ENCODE results near the gene TRIO. TPM values are rescaled to one million over a fixed set of nuclear protein-coding genes. Genes with fewer than 3 reads are reported as not detected.

TRIO gene
- total RNA-seq, 1 donor from 2014 or later = 200 TPM

GRCh38 chr5:14445576-14446290 is 302.6 kb downstream of the TRIO start:
- DNase-seq (ENCODE audit: low spot score) = no peak
- H3K4me3 Mint-ChIP-seq (ENCODE audit: unreplicated experiment) = peak overlapping the region; percentile 24
- peaks cover 4% of the 10 kb centered on the region for H3K36me3 Mint-ChIP-seq (ENCODE audit: low read depth)
- peak overlapping the region; percentile 99 for H3K27ac Mint-ChIP-seq (ENCODE audit: unreplicated experiment)
- TF ChIP-seq CTCF (IDR thresholded peaks at IDR 0.05) = no peak
- H3K9me3 Mint-ChIP-seq (ENCODE audit: low read depth) = no peaks in the 10 kb centered on the region
- peaks cover 94% of the 10 kb centered on the region for H3K4me1 Mint-ChIP-seq (ENCODE audit: low read depth)
- no peaks in the 10 kb centered on the region for H3K27me3 Mint-ChIP-seq (ENCODE audit: low read depth)

- DNase-seq (ENCODE audit: low spot score) = no peak
- Mint-ChIP-seq H3K4me1 (ENCODE audit: low read depth) (peaks cover 98% of the 10 kb centered on the region), H3K4me3 (ENCODE audit: unreplicated experiment) (peak overlapping the region; percentile 3), H3K9me3 (ENCODE audit: low read depth) (no peaks in the 10 kb centered on the region), H3K36me3 (ENCODE audit: low read depth) (peaks cover 2% of the 10 kb centered on the region), H3K27me3 (ENCODE audit: low read depth) (no peaks in the 10 kb centered on the region), H3K27ac (ENCODE audit: unreplicated experiment) (peak overlapping the region; percentile 99)
- TF ChIP-seq CTCF (IDR thresholded peaks at IDR 0.05) = no peak
Measured at GRCh38 chr5:14447958-14448911, 305.1 kb downstream of the TRIO start.

- H3K9me3 Mint-ChIP-seq (ENCODE audit: low read depth) = no peaks in the 10 kb centered on the region
- peaks cover 98% of the 10 kb centered on the region for H3K4me1 Mint-ChIP-seq (ENCODE audit: low read depth)
- H3K4me3 Mint-ChIP-seq (ENCODE audit: unreplicated experiment) = no peak overlapping the region
- peak overlapping the region; percentile 99 for H3K27ac Mint-ChIP-seq (ENCODE audit: unreplicated experiment)
- DNase-seq (ENCODE audit: low spot score) = no peak
- no peaks in the 10 kb centered on the region for H3K27me3 Mint-ChIP-seq (ENCODE audit: low read depth)
- TF ChIP-seq CTCF (IDR thresholded peaks at IDR 0.05) = no peak
- peaks cover 6% of the 10 kb centered on the region for H3K36me3 Mint-ChIP-seq (ENCODE audit: low read depth)
Measured at GRCh38 chr5:14449052-14449661, 306.0 kb downstream of the TRIO start.

- no peaks in the 10 kb centered on the region for H3K9me3 Mint-ChIP-seq (ENCODE audit: low read depth)
- DNase-seq (ENCODE audit: low spot score) = no peak
- H3K27ac Mint-ChIP-seq (ENCODE audit: unreplicated experiment) = peak overlapping the region; percentile 99
- peak overlapping the region; percentile 45 for H3K4me3 Mint-ChIP-seq (ENCODE audit: unreplicated experiment)
- TF ChIP-seq CTCF (IDR thresholded peaks at IDR 0.05) = no peak
- H3K27me3 Mint-ChIP-seq (ENCODE audit: low read depth) = no peaks in the 10 kb centered on the region
- peaks cover 90% of the 10 kb centered on the region for H3K4me1 Mint-ChIP-seq (ENCODE audit: low read depth)
- H3K36me3 Mint-ChIP-seq (ENCODE audit: low read depth) = peaks cover 10% of the 10 kb centered on the region
Measured at GRCh38 chr5:14450018-14450524, 306.9 kb downstream of the TRIO start.

- no peak for DNase-seq (ENCODE audit: low spot score)
- no peaks in the 10 kb centered on the region for H3K27me3 Mint-ChIP-seq (ENCODE audit: low read depth)
- H3K9me3 Mint-ChIP-seq (ENCODE audit: low read depth) = no peaks in the 10 kb centered on the region
- H3K4me3 Mint-ChIP-seq (ENCODE audit: unreplicated experiment) = no peak overlapping the region
- H3K4me1 Mint-ChIP-seq (ENCODE audit: low read depth) = peaks cover 83% of the 10 kb centered on the region
- TF ChIP-seq CTCF (IDR thresholded peaks at IDR 0.05) = no peak
- peaks cover 14% of the 10 kb centered on the region for H3K36me3 Mint-ChIP-seq (ENCODE audit: low read depth)
- H3K27ac Mint-ChIP-seq (ENCODE audit: unreplicated experiment) = peak overlapping the region; percentile 99
Measured at GRCh38 chr5:14450742-14451141, 307.6 kb downstream of the TRIO start.

Measured in chondrocyte (in vitro differentiated cells).